ENCODE data around the gene RSPH10B.
"Not testable (repeated sequence)": the region's sequence is repeated elsewhere in the genome, so short reads cannot be mapped to it uniquely, and the experiment has no call there.

DNA sequence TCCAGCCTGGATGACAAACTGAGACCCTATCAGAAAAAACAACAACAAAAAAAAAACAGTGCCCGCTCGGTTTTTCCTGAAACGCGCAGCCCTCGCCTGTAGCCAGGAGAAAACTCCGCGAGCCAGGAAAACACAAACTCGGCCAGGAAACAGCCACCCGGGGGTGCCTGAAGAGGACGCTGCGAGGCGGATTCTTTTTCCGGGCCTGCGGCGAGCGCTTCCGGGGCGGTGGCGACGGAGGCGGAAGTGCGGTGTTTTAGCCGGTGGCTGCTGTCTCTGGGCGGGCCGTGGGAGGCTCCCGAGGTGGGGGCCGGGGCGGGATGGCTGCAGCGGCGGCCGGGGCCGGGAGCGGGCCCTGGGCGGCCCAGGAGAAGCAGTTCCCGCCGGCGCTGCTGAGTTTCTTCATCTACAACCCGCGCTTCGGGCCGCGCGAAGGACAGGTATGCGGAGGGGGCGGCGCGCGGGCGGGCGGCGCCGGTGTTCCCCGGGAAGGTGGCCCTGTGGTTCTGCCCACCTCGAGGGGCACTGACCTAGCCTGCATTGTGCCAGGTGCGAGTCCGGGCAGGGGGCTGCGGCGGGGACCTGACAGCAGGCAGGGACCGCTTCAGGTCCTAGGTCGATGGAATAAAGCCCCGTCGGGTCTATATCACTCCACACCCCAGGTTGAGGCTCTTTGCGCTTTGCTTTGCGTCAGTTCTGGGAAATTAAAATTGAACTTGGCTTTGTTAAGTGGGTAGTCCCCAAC, 71.8 kb downstream of the RSPH10B start, which contains the start of gene CCZ1:
- peak in 4 of 6 experiments; percentile 15 to 29 (median 22) for TF ChIP-seq CTCF (IDR thresholded peaks at IDR 0.05)
- TF ChIP-seq POLR2A (IDR thresholded peaks at IDR 0.05) = not testable (repeated sequence)
